ENCODE measurements around the gene PARP11.
A peak's percentile ranks its signal among the peaks of the same experiment; 100 is the strongest.

Gene PARP11

GRCh38 chr12:3790642-3791041 lies 82.6 kb downstream of the PARP11 start:
- TF ChIP-seq, protein P1, sequence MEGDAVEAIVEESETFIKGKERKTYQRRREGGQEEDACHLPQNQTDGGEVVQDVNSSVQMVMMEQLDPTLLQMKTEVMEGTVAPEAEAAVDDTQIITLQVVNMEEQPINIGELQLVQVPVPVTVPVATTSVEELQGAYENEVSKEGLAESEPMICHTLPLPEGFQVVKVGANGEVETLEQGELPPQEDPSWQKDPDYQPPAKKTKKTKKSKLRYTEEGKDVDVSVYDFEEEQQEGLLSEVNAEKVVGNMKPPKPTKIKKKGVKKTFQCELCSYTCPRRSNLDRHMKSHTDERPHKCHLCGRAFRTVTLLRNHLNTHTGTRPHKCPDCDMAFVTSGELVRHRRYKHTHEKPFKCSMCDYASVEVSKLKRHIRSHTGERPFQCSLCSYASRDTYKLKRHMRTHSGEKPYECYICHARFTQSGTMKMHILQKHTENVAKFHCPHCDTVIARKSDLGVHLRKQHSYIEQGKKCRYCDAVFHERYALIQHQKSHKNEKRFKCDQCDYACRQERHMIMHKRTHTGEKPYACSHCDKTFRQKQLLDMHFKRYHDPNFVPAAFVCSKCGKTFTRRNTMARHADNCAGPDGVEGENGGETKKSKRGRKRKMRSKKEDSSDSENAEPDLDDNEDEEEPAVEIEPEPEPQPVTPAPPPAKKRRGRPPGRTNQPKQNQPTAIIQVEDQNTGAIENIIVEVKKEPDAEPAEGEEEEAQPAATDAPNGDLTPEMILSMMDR (IDR thresholded peaks at IDR 0.05; ENCODE audit: low read depth, low read length) = no peak
- TF ChIP-seq EZH2phosphoT487 (IDR thresholded peaks at IDR 0.05; ENCODE audit: low read depth) = no peak
- H3K4me3 ChIP-seq (ENCODE audit: low read length) = no peak overlapping the region

DNA sequence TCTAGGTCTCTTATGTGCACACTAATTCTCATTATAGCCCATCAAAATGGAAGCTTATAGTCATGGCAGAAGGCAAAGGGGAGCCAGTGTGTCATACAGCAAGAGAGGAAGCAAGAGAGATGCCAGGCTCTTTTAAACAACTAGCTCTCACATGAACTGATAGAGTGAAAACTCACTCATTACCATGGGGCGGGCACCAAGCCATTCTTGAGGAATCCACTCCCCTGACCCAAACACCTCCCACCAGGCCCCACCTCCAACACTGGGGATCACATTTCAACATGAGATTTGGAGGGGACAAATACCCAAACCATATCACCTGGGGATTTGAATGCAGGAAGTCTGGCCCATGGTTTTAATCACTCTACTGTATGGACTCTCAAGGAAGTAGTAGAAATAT lies 83.4 kb downstream of the PARP11 start:
- Histone ChIP-seq H3K4me3 (ENCODE audit: low read length) (no peak overlapping the region), H3K4me1 (ENCODE audit: low read length) (no peaks in the 10 kb centered on the region), H3K36me3 (replicated peaks; ENCODE audit: low read depth, low read length) (no peaks in the 10 kb centered on the region), H3K79me2 (ENCODE audit: low read length) (no peaks in the 10 kb centered on the region), H3K9ac (ENCODE audit: low read length) (no peak overlapping the region), H3K9me3 (ENCODE audit: insufficient read depth, low read length) (no peaks in the 10 kb centered on the region), H3K27me3 (ENCODE audit: low read depth, low read length) (no peaks in the 10 kb centered on the region), H3K4me2 (ENCODE audit: low read length) (no peak overlapping the region), H2AFZ (ENCODE audit: low read depth, low read length) (no peak overlapping the region), H3K27ac (ENCODE audit: low read length) (no peak overlapping the region), H4K20me1 (ENCODE audit: insufficient read depth, low read length) (no peaks in the 10 kb centered on the region)
- TF ChIP-seq EZH2phosphoT487 (IDR thresholded peaks at IDR 0.05; ENCODE audit: low read depth) = no peak
- TF ChIP-seq, protein P1 (IDR thresholded peaks at IDR 0.05; ENCODE audit: low read depth, low read length) = no peak

More at GRCh38 chr12:3790642-3791041, 82.6 kb downstream of the PARP11 start:
- Histone ChIP-seq H4K20me1 (ENCODE audit: insufficient read depth, low read length) (no peaks in the 10 kb centered on the region), H3K79me2 (ENCODE audit: low read length) (no peaks in the 10 kb centered on the region), H3K27ac (ENCODE audit: low read length) (no peak overlapping the region), H3K9ac (ENCODE audit: low read length) (no peak overlapping the region), H3K4me1 (ENCODE audit: low read length) (peaks cover 7% of the 10 kb centered on the region), H3K27me3 (ENCODE audit: low read depth, low read length) (no peaks in the 10 kb centered on the region), H2AFZ (ENCODE audit: low read depth, low read length) (no peak overlapping the region), H3K9me3 (ENCODE audit: insufficient read depth, low read length) (no peaks in the 10 kb centered on the region), H3K4me2 (ENCODE audit: low read length) (no peak overlapping the region), H3K36me3 (replicated peaks; ENCODE audit: low read depth, low read length) (no peaks in the 10 kb centered on the region)

DNA sequence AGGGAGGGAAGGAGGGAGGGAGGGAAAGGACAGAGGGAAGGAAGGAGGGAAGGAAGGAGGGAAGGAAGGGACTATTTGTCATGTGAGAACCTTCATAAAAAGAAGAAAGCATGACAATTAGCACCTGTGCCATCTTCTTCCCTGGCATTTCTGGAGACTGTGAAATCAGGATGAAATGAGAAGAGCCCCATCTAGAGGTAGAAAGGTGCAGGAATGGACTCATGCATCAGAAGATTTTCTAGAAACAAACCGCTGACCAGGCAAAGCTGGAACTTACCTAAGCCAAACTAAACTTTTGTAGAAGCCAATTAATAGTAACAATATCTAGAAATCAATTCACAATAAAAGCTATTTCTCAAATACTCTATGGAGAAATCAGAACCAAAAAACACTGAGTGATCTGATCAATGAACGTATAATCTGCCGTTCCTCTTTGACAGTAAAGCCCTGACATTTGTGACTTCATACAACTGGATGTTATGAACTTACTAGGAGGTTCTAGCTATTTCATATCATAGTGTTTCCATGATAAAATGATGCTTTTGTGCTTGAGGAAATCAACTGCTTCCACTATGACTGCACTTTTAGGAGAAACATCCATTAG lies 95.9 kb downstream of the PARP11 start:
- Histone ChIP-seq H3K4me3 (ENCODE audit: low read length) (no peak overlapping the region), H3K27ac (ENCODE audit: low read length) (no peak overlapping the region), H3K9me3 (ENCODE audit: insufficient read depth, low read length) (no peaks in the 10 kb centered on the region), H2AFZ (ENCODE audit: low read depth, low read length) (no peak overlapping the region), H3K4me2 (ENCODE audit: low read length) (no peak overlapping the region), H3K79me2 (ENCODE audit: low read length) (no peaks in the 10 kb centered on the region), H3K27me3 (ENCODE audit: low read depth, low read length) (peaks cover 28% of the 10 kb centered on the region; the same call in 1 of the 2 replicates), H4K20me1 (ENCODE audit: insufficient read depth, low read length) (no peaks in the 10 kb centered on the region), H3K9ac (ENCODE audit: low read length) (no peak overlapping the region), H3K36me3 (replicated peaks; ENCODE audit: low read depth, low read length) (no peaks in the 10 kb centered on the region), H3K4me1 (ENCODE audit: low read length) (no peaks in the 10 kb centered on the region)
- TF ChIP-seq EZH2phosphoT487 (IDR thresholded peaks at IDR 0.05; ENCODE audit: low read depth) = no peak
- TF ChIP-seq, protein P1 (IDR thresholded peaks at IDR 0.05; ENCODE audit: low read depth, low read length) = peak; percentile 76

- no peak overlapping the region for H3K9ac ChIP-seq (ENCODE audit: low read length)
- no peak overlapping the region for H3K4me3 ChIP-seq (ENCODE audit: low read length)
- no peak overlapping the region for H3K4me2 ChIP-seq (ENCODE audit: low read length)
- H3K4me1 ChIP-seq (ENCODE audit: low read length) = no peaks in the 10 kb centered on the region
- no peak overlapping the region for H3K27ac ChIP-seq (ENCODE audit: low read length)
- H3K9me3 ChIP-seq (ENCODE audit: insufficient read depth, low read length) = no peaks in the 10 kb centered on the region
- no peaks in the 10 kb centered on the region for H3K36me3 ChIP-seq (replicated peaks; ENCODE audit: low read depth, low read length)
- TF ChIP-seq EZH2phosphoT487 (IDR thresholded peaks at IDR 0.05; ENCODE audit: low read depth) = no peak
- TF ChIP-seq, protein P1 (IDR thresholded peaks at IDR 0.05; ENCODE audit: low read depth, low read length) = no peak
- H2AFZ ChIP-seq (ENCODE audit: low read depth, low read length) = no peak overlapping the region
- no peaks in the 10 kb centered on the region for H4K20me1 ChIP-seq (ENCODE audit: insufficient read depth, low read length)
- H3K79me2 ChIP-seq (ENCODE audit: low read length) = no peaks in the 10 kb centered on the region
- peaks cover 30% of the 10 kb centered on the region; the same call in 1 of the 2 replicates for H3K27me3 ChIP-seq (ENCODE audit: low read depth, low read length)
Observed at GRCh38 chr12:3775385-3776035, 97.7 kb downstream of the PARP11 start.
